Endothelial cell of umbilical vein (primary cell): ENCODE data around the gene CALN1. TPM values are rescaled to one million over a fixed set of nuclear protein-coding genes. Genes with fewer than 3 reads are reported as not detected.

Experiments used
- BruUV-seq: library from RNA; stranded (reverse); fragments of 400-500 nt; replicated peaks from 2 replicates; lab custom pipeline; 2021; lab: Mats Ljungman, UMichigan
- CTCF ChIA-PET: fragments of 300-600, 350-600 bp; sonication (Branson Sonifier 250); formaldehyde crosslinking; loops from one replicate; lab custom pipeline; 2021; ENCODE audit warnings: antibody characterized with exemption, inconsistent platforms; lab: Charles Lee
- POLR2A ChIA-PET: fragments of 300-600, 350-600 bp; sonication (Branson Sonifier 250); formaldehyde crosslinking; loops from one replicate; lab custom pipeline; 2021; ENCODE audit warnings: antibody characterized with exemption, inconsistent platforms; lab: Charles Lee
- DNase-seq: peaks from one replicate; pipeline ENCODE4 v3.0.0-alpha.2; 2011; ENCODE audit warnings: low read depth, low spot score
- FAIRE-seq: peaks from 2 replicates; lab custom pipeline; 2011; peaks lifted over from hg19 to GRCh38; lab: Jason Lieb, UNC
- H2AFZ ChIP-seq: 2 replicates; pipeline ENCODE4 v1.6.0; 2012; ENCODE audit warnings: low read depth, low read length, control low read depth, inconsistent platforms
- H3K27ac ChIP-seq: 2 replicates; pipeline ENCODE4 v1.5.1; 2011; ENCODE audit warnings: low read depth, mild to moderate bottlenecking, control low read depth, low read length, moderate library complexity; ENCODE audit not compliant: insufficient read depth
- H3K27me3 ChIP-seq, 2 experiments: 2 replicates each; pipeline versions ENCODE4 v1.6.0 to v1.6.1; 2011; ENCODE audit warnings: low read length in 2 of 2, mixed read lengths in 1 of 2; ENCODE audit not compliant: control insufficient read depth in 2 of 2, insufficient read depth in 2 of 2
- H3K36me3 ChIP-seq, 2 experiments: 2 replicates in 1 of 2; 3 replicates in 1 of 2; pipeline ENCODE4 v1.5.1; 2011; ENCODE audit warnings: low read length in 2 of 2, mild to moderate bottlenecking in 1 of 2, moderate library complexity in 1 of 2; ENCODE audit not compliant: control insufficient read depth in 2 of 2, insufficient read depth in 2 of 2; ENCODE audit errors: extremely low read depth in 1 of 2
- H3K4me1 ChIP-seq: 3 replicates; pipeline ENCODE4 v1.5.1; 2011; ENCODE audit warnings: mild to moderate bottlenecking, low read length; ENCODE audit not compliant: control insufficient read depth, insufficient read depth; ENCODE audit errors: extremely low read depth
- H3K4me2 ChIP-seq: 2 replicates; pipeline ENCODE4 v1.6.1; 2011; ENCODE audit warnings: low read length, control low read depth, mixed read lengths; ENCODE audit not compliant: insufficient read depth
- H3K4me3 ChIP-seq, 3 experiments: fragments of 200-600 bp in 1 of 3; sonication (generic), shearing (Covaris generic) in 1 of 3; replicated peaks in 1 of 3; 2 replicates each; pipeline ENCODE4 v1.5.1; 2011 to 2016; ENCODE audit warnings: control low read depth in 3 of 3, low read length in 3 of 3, mild to moderate bottlenecking in 2 of 3, inconsistent platforms in 1 of 3, low read depth in 1 of 3, moderate library complexity in 1 of 3; ENCODE audit not compliant: insufficient read depth in 1 of 3
- H3K79me2 ChIP-seq: 2 replicates; pipeline ENCODE4 v1.6.0; 2012; ENCODE audit warnings: low read length, inconsistent platforms; ENCODE audit not compliant: control insufficient read depth, insufficient read depth
- H3K9ac ChIP-seq: replicated peaks from 2 replicates; pipeline ENCODE3; 2011; ENCODE audit warnings: low read length, control low read depth; ENCODE audit not compliant: insufficient read depth; ENCODE audit errors: extremely low read depth
- H3K9me1 ChIP-seq: replicated peaks from 3 replicates; pipeline ENCODE4 v1.6.0; 2011; ENCODE audit warnings: mild to moderate bottlenecking, low read length; ENCODE audit not compliant: control insufficient read depth, insufficient read depth; ENCODE audit errors: extremely low read depth
- H3K9me3 ChIP-seq: replicated peaks from 2 replicates; pipeline ENCODE4 v1.5.1; 2012; ENCODE audit warnings: low read length, inconsistent platforms; ENCODE audit not compliant: control insufficient read depth, insufficient read depth
- H4K20me1 ChIP-seq: replicated peaks from 2 replicates; pipeline ENCODE3; 2011; ENCODE audit warnings: mild to moderate bottlenecking, low read length; ENCODE audit not compliant: control insufficient read depth, insufficient read depth; ENCODE audit errors: extremely low read depth
- EZH2 ChIP-seq: IDR thresholded peaks from 2 replicates; pipeline ENCODE4 v1.6.1; 2012; ENCODE audit warnings: borderline replicate concordance, low read depth, mild to moderate bottlenecking, moderate library complexity, low read length, inconsistent platforms; ENCODE audit not compliant: severe bottlenecking
- FOS ChIP-seq: IDR thresholded peaks from 2 replicates; pipeline ENCODE4 v1.6.1; 2011; ENCODE audit warnings: mild to moderate bottlenecking, low read length, moderate library complexity, borderline replicate concordance; ENCODE audit not compliant: insufficient read depth
- GATA2 ChIP-seq: IDR thresholded peaks from 2 replicates; pipeline ENCODE4 v1.7.0; 2011; ENCODE audit warnings: low read depth, mild to moderate bottlenecking, moderate library complexity, mixed read lengths, low read length; ENCODE audit not compliant: insufficient read length, insufficient read depth
- JUN ChIP-seq: IDR thresholded peaks from 2 replicates; pipeline ENCODE4 v1.6.1; 2011; ENCODE audit warnings: borderline replicate concordance, low read depth; ENCODE audit not compliant: insufficient read length, insufficient read depth
- MYC ChIP-seq: IDR thresholded peaks from one replicate; pipeline ENCODE4 v1.6.1; 2011; ENCODE audit warnings: mild to moderate bottlenecking, low read depth, low read length
- POLR2A ChIP-seq: IDR thresholded peaks from 2 replicates; pipeline ENCODE4 v1.6.1; 2012; ENCODE audit warnings: low read depth, mild to moderate bottlenecking, control low read depth, low read length
- POLR2AphosphoS5 ChIP-seq: IDR thresholded peaks from 2 replicates; pipeline ENCODE4 v1.6.1; 2012; ENCODE audit warnings: low read depth, mild to moderate bottlenecking, control low read depth, low read length, moderate library complexity; ENCODE audit not compliant: insufficient read depth
- dilution Hi-C: fragments of 300-500 bp; cut with MboI; formaldehyde crosslinking; loops from one replicate; pipeline ENCODE4 v1.15.0; 2019; ENCODE audit warnings: low sequenced_read_pairs; ENCODE audit not compliant: extremely low pct_ligation_motif_present
- intact Hi-C: fragments of 100-400 bp; cut with micrococcal nuclease; formaldehyde crosslinking; loops from one replicate; pipeline ENCODE4 v1.10.0; 2022
- polyA plus RNA-seq, 4 experiments: library from polyadenylated mRNA; depleted of rRNA in 3 of 4; stranded (reverse) in 3 of 4; unstranded in 1 of 4; fragments of >200 nt; gene quantifications; 2 replicates each; pipeline versions ENCODE4 v1.2.1 to v1.2.3, GENCODE V29; 2011 to 2012; ENCODE audit warnings: missing spikeins in 1 of 4
- total RNA-seq: library from RNA; stranded (reverse); gene quantifications from 2 replicates; pipeline ENCODE4 v1.2.3, GENCODE V29; 2021
- TF ChIP-seq, protein P1 (sequence below), 2 donors: IDR thresholded peaks; 1 replicate in 1 of 2; 2 replicates in 1 of 2; pipeline ENCODE4 v1.5.1; 2011; ENCODE audit warnings: low read length in 2 of 2, mild to moderate bottlenecking in 2 of 2, moderate library complexity in 2 of 2, control low read depth in 1 of 2, inconsistent platforms in 1 of 2, low read depth in 1 of 2; ENCODE audit not compliant: insufficient read depth in 1 of 2; ENCODE audit errors: extremely low read depth in 1 of 2
- TF ChIP-seq, protein P2 (sequence below): IDR thresholded peaks from 2 replicates; pipeline ENCODE4 v1.6.1; 2011; ENCODE audit not compliant: insufficient read depth, insufficient read length

CALN1 gene
- total and polyA plus RNA-seq, 2 donors (not counting 3 experiments of a cell fraction or from before 2014, with no cell fraction given), result not detected

DNA sequence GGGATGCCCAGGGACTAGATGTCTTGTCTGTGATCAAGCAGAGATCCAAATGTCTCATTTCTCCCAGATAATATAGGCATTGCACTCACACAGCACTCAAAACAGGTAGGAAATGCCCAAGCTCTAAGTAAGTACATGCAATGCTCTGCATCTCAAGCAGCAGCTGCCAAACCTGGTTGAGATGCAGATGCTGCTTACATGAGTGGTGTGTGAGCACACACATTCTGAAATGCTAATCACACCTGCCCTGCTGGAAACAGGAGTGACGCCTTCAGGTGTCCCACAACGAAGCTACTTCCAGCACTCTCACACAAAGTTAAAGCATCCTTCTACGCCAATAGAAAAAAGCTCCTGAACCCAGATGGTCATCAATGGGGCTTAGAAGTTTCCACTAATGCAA is 132.9 kb downstream of the CALN1 start:
- H2AFZ ChIP-seq, result no peak overlapping the region
- CTCF ChIA-PET, result no interaction called here
- H3K9ac ChIP-seq, result no peak overlapping the region
- H3K79me2 ChIP-seq, result no peaks in the 10 kb centered on the region
- intact Hi-C loops, result no loop called here
- H3K27me3 ChIP-seq, result no peaks in the 10 kb centered on the region
- H3K9me1 ChIP-seq, result no peaks in the 10 kb centered on the region
- no peak overlapping the region for H3K4me3 ChIP-seq
- no peaks in the 10 kb centered on the region for H3K4me1 ChIP-seq
- no peak overlapping the region for H3K4me2 ChIP-seq
- peaks cover 4% of the 10 kb centered on the region for H3K9me3 ChIP-seq
- H3K27ac ChIP-seq, result no peak overlapping the region
- no peaks in the 10 kb centered on the region for H3K36me3 ChIP-seq
- POLR2A ChIA-PET, result no interaction called here
- dilution Hi-C loops, result no loop called here
- no TSS peak for BruUV-seq
- no peak for FAIRE-seq
- H4K20me1 ChIP-seq, result no peaks in the 10 kb centered on the region
- no peak for TF ChIP-seq EZH2
- no peak for TF ChIP-seq POLR2AphosphoS5
- TF ChIP-seq GATA2, result no peak
- TF ChIP-seq MYC, result no peak
- TF ChIP-seq JUN, result no peak
- no peak for TF ChIP-seq FOS
- TF ChIP-seq POLR2A, result no peak
- TF ChIP-seq, protein P1, sequence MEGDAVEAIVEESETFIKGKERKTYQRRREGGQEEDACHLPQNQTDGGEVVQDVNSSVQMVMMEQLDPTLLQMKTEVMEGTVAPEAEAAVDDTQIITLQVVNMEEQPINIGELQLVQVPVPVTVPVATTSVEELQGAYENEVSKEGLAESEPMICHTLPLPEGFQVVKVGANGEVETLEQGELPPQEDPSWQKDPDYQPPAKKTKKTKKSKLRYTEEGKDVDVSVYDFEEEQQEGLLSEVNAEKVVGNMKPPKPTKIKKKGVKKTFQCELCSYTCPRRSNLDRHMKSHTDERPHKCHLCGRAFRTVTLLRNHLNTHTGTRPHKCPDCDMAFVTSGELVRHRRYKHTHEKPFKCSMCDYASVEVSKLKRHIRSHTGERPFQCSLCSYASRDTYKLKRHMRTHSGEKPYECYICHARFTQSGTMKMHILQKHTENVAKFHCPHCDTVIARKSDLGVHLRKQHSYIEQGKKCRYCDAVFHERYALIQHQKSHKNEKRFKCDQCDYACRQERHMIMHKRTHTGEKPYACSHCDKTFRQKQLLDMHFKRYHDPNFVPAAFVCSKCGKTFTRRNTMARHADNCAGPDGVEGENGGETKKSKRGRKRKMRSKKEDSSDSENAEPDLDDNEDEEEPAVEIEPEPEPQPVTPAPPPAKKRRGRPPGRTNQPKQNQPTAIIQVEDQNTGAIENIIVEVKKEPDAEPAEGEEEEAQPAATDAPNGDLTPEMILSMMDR (IDR thresholded peaks at IDR 0.05; ENCODE audit: extremely low read depth in 1 of 2, insufficient read depth in 1 of 2, low read depth in 1 of 2, low read length in 2 of 2), result no peak
- TF ChIP-seq, protein P2, sequence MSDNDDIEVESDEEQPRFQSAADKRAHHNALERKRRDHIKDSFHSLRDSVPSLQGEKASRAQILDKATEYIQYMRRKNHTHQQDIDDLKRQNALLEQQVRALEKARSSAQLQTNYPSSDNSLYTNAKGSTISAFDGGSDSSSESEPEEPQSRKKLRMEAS, result no peak
- no peak for DNase-seq
